Activated T-cell treated with anti-CD3 and anti-CD28 coated beads, Interleukin-2, amount 50 U/mL, for 24 hours (primary cell): ENCODE data around the gene PRXL2B.

Source experiments
- DNase-seq: peaks from one replicate; pipeline ENCODE4 v3.0.0-alpha.2; 2020
- H3K27ac Mint-ChIP-seq: 2 replicates; pipeline ENCODE4 v1.8.0; 2020; ENCODE audit warnings: mild to moderate bottlenecking, mixed read lengths
- H3K27me3 Mint-ChIP-seq: 2 replicates; pipeline ENCODE4 v1.8.0; 2020; ENCODE audit warnings: mixed read lengths
- H3K36me3 Mint-ChIP-seq: 2 replicates; pipeline ENCODE4 v1.8.0; 2020; ENCODE audit warnings: low read depth, mixed read lengths
- H3K4me1 Mint-ChIP-seq: 2 replicates; pipeline ENCODE4 v1.8.0; 2020; ENCODE audit warnings: low read depth, mixed read lengths
- H3K4me3 Mint-ChIP-seq: 2 replicates; pipeline ENCODE4 v1.8.0; 2020; ENCODE audit warnings: mild to moderate bottlenecking, moderate library complexity, mixed read lengths
- H3K9me3 Mint-ChIP-seq: 2 replicates; pipeline ENCODE4 v1.8.0; 2020; ENCODE audit warnings: mixed read lengths

The PRXL2B gene

GRCh38 chr1:2631136-2632050, 44.8 kb downstream of the PRXL2B start:
- peaks cover 44% of the 10 kb centered on the region for H3K27me3 Mint-ChIP-seq
- no peak overlapping the region for H3K27ac Mint-ChIP-seq
- peaks cover 5% of the 10 kb centered on the region for H3K4me1 Mint-ChIP-seq
- no peak overlapping the region for H3K4me3 Mint-ChIP-seq
- DNase-seq: peak; percentile 15
- no peaks in the 10 kb centered on the region for H3K36me3 Mint-ChIP-seq
- H3K9me3 Mint-ChIP-seq: peaks cover 7% of the 10 kb centered on the region

- Mint-ChIP-seq H3K4me1 (peaks cover 5% of the 10 kb centered on the region), H3K9me3 (peaks cover 11% of the 10 kb centered on the region), H3K27me3 (peaks cover 41% of the 10 kb centered on the region), H3K36me3 (no peaks in the 10 kb centered on the region), H3K27ac (no peak overlapping the region), H3K4me3 (no peak overlapping the region)
- peak; percentile 15 for DNase-seq
Observed at GRCh38 chr1:2632051-2632430, 45.5 kb downstream of the PRXL2B start.

- no peak within 1 kb of the TSS for H3K27ac Mint-ChIP-seq
- peaks cover 5% of the 10 kb centered on the region for H3K4me1 Mint-ChIP-seq
- peaks cover 15% of the 10 kb centered on the region for H3K9me3 Mint-ChIP-seq
- H3K27me3 Mint-ChIP-seq: peaks cover 35% of the 10 kb centered on the region
- DNase-seq: peak; percentile 18
- no peaks in the 10 kb centered on the region for H3K36me3 Mint-ChIP-seq
- no peak within 1 kb of the TSS for H3K4me3 Mint-ChIP-seq
Observed at GRCh38 chr1:2632561-2633361, 46.2 kb downstream of the PRXL2B start, which contains the start of gene MMEL1. TSS of gene MMEL1 (minus strand) at chr1:2633016. CDS start at chr1:2629484, 3,532 bp downstream.

- no peak overlapping the region for H3K4me3 Mint-ChIP-seq
- no peak overlapping the region for H3K27ac Mint-ChIP-seq
- H3K9me3 Mint-ChIP-seq: peaks cover 15% of the 10 kb centered on the region
- H3K27me3 Mint-ChIP-seq: peaks cover 29% of the 10 kb centered on the region
- DNase-seq: peak; percentile 19
- H3K4me1 Mint-ChIP-seq: peaks cover 5% of the 10 kb centered on the region
- no peaks in the 10 kb centered on the region for H3K36me3 Mint-ChIP-seq
Observed at GRCh38 chr1:2633366-2633935, 46.9 kb downstream of the PRXL2B start.

- H3K4me1 Mint-ChIP-seq: peaks cover 5% of the 10 kb centered on the region
Observed at GRCh38 chr1:2633936-2634491, 47.4 kb downstream of the PRXL2B start.

GRCh38 chr1:2635361-2636010, 48.9 kb downstream of the PRXL2B start:
- Mint-ChIP-seq H3K4me3 (no peak overlapping the region), H3K4me1 (no peaks in the 10 kb centered on the region), H3K27me3 (peaks cover 18% of the 10 kb centered on the region), H3K9me3 (peaks cover 12% of the 10 kb centered on the region), H3K36me3 (no peaks in the 10 kb centered on the region), H3K27ac (no peak overlapping the region)
- DNase-seq: peak; percentile 27

More at GRCh38 chr1:2633936-2634491, 47.4 kb downstream of the PRXL2B start:
- H3K9me3 Mint-ChIP-seq: peaks cover 15% of the 10 kb centered on the region
- DNase-seq: no peak
- no peak overlapping the region for H3K4me3 Mint-ChIP-seq
- peaks cover 29% of the 10 kb centered on the region for H3K27me3 Mint-ChIP-seq
- H3K36me3 Mint-ChIP-seq: no peaks in the 10 kb centered on the region
- no peak overlapping the region for H3K27ac Mint-ChIP-seq

- Mint-ChIP-seq H3K27ac (no peak overlapping the region), H3K27me3 (peaks cover 9% of the 10 kb centered on the region), H3K4me1 (no peaks in the 10 kb centered on the region), H3K4me3 (no peak overlapping the region), H3K36me3 (no peaks in the 10 kb centered on the region), H3K9me3 (peaks cover 8% of the 10 kb centered on the region)
- DNase-seq: no peak
Observed at GRCh38 chr1:2636733-2637132, 50.2 kb downstream of the PRXL2B start.

- Mint-ChIP-seq H3K9me3 (peaks cover 8% of the 10 kb centered on the region), H3K4me3 (no peak overlapping the region), H3K4me1 (peaks cover 4% of the 10 kb centered on the region), H3K27ac (no peak overlapping the region), H3K27me3 (peaks cover 3% of the 10 kb centered on the region), H3K36me3 (peaks cover 3% of the 10 kb centered on the region)
- peak; percentile 28 for DNase-seq
Observed at GRCh38 chr1:2637442-2638145, 51.0 kb downstream of the PRXL2B start.

- H3K4me3 Mint-ChIP-seq: no peak overlapping the region
- peaks cover 3% of the 10 kb centered on the region for H3K36me3 Mint-ChIP-seq
- H3K27me3 Mint-ChIP-seq: peaks cover 3% of the 10 kb centered on the region
- peaks cover 7% of the 10 kb centered on the region for H3K4me1 Mint-ChIP-seq
- H3K27ac Mint-ChIP-seq: no peak overlapping the region
- peak; percentile 27 for DNase-seq
- peaks cover 8% of the 10 kb centered on the region for H3K9me3 Mint-ChIP-seq
Observed at GRCh38 chr1:2638466-2639115, 52.0 kb downstream of the PRXL2B start.

- Mint-ChIP-seq H3K36me3 (peaks cover 3% of the 10 kb centered on the region), H3K27me3 (peaks cover 3% of the 10 kb centered on the region), H3K9me3 (peaks cover 8% of the 10 kb centered on the region), H3K4me3 (no peak overlapping the region), H3K27ac (no peak overlapping the region), H3K4me1 (peaks cover 11% of the 10 kb centered on the region)
- peak; percentile 26 for DNase-seq
Observed at GRCh38 chr1:2639203-2639602, 52.6 kb downstream of the PRXL2B start.

GRCh38 chr1:2639607-2640521, 53.3 kb downstream of the PRXL2B start:
- H3K9me3 Mint-ChIP-seq: peaks cover 8% of the 10 kb centered on the region
- H3K4me3 Mint-ChIP-seq: no peak overlapping the region
- peaks cover 11% of the 10 kb centered on the region for H3K4me1 Mint-ChIP-seq
- H3K36me3 Mint-ChIP-seq: peaks cover 3% of the 10 kb centered on the region
- peak overlapping the region; percentile 33 for H3K27ac Mint-ChIP-seq
- DNase-seq: peak; percentile 29
- H3K27me3 Mint-ChIP-seq: peaks cover 3% of the 10 kb centered on the region

- Mint-ChIP-seq H3K27ac (peak overlapping the region; percentile 33), H3K4me3 (no peak overlapping the region)
Observed at GRCh38 chr1:2640626-2641025, 54.0 kb downstream of the PRXL2B start.

More at GRCh38 chr1:2640626-2641025, 54.0 kb downstream of the PRXL2B start:
- Mint-ChIP-seq H3K4me1 (peaks cover 11% of the 10 kb centered on the region), H3K36me3 (peaks cover 3% of the 10 kb centered on the region), H3K9me3 (peaks cover 8% of the 10 kb centered on the region), H3K27me3 (peaks cover 3% of the 10 kb centered on the region)
- no peak for DNase-seq
